Measurements from ENCODE around the gene CMIP. TPM values are rescaled to one million over a fixed set of nuclear protein-coding genes. Genes with fewer than 3 reads are reported as not detected.
A peak's percentile ranks its signal among the peaks of the same experiment; 100 is the strongest.

Gene CMIP
- total RNA-seq, 4 donors from 2014 or later = 40.0 to 69.6 (median 47.0) TPM

GRCh38 chr16:81431554-81432353, 12.9 kb upstream of the CMIP start:
- intact Hi-C loops (cut with DNase I; ENCODE audit: low total_unique reads) (no loop called here), in situ Hi-C loops (cut with MboI; ENCODE audit: low pct_ligation_motif_present in 1 of 4, low pct_unique_long_range_greater_than_20kb in 1 of 4, low sequenced_read_pairs in 3 of 4) (no loop called here)
- Histone ChIP-seq H3K27me3 (no peaks in the 10 kb centered on the region), H3K36me3 (no peaks in the 10 kb centered on the region), H3K27ac (peak overlapping the region in 2 of 4 donors; percentile 7 to 25), H3K9me3 (no peaks in the 10 kb centered on the region), H3K4me3 (no peak overlapping the region), H3K4me1 (peaks cover 0 to 12% (median 0%) of the 10 kb centered on the region in 4 donors)
- TF ChIP-seq POLR2A (IDR thresholded peaks at IDR 0.05) = no peak
- no peak for TF ChIP-seq POLR2AphosphoS5 (IDR thresholded peaks at IDR 0.05)
- no peak for TF ChIP-seq EP300 (IDR thresholded peaks at IDR 0.05; ENCODE audit: low read depth)
- TF ChIP-seq, protein P1, sequence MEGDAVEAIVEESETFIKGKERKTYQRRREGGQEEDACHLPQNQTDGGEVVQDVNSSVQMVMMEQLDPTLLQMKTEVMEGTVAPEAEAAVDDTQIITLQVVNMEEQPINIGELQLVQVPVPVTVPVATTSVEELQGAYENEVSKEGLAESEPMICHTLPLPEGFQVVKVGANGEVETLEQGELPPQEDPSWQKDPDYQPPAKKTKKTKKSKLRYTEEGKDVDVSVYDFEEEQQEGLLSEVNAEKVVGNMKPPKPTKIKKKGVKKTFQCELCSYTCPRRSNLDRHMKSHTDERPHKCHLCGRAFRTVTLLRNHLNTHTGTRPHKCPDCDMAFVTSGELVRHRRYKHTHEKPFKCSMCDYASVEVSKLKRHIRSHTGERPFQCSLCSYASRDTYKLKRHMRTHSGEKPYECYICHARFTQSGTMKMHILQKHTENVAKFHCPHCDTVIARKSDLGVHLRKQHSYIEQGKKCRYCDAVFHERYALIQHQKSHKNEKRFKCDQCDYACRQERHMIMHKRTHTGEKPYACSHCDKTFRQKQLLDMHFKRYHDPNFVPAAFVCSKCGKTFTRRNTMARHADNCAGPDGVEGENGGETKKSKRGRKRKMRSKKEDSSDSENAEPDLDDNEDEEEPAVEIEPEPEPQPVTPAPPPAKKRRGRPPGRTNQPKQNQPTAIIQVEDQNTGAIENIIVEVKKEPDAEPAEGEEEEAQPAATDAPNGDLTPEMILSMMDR (IDR thresholded peaks at IDR 0.05) = no peak
- WGBS, 2 donors (ENCODE audit: low coverage in 1 of 2) = 80 to 94% methylated on average over 2 to 23 of the region's 23 CpGs
- no peak for DNase-seq

GRCh38 chr16:81432937-81433557, 11.6 kb upstream of the CMIP start:
- Histone ChIP-seq H3K27me3 (peaks cover 3% of the 10 kb centered on the region), H3K9me3 (no peaks in the 10 kb centered on the region), H3K36me3 (no peaks in the 10 kb centered on the region), H3K4me3 (no peak overlapping the region), H3K4me1 (peaks cover 0 to 12% (median 0%) of the 10 kb centered on the region in 4 donors), H3K27ac (peak overlapping the region in 1 of 4 donors; percentile 5)
- TF ChIP-seq EP300 (IDR thresholded peaks at IDR 0.05; ENCODE audit: low read depth) = no peak
- TF ChIP-seq POLR2AphosphoS5 (IDR thresholded peaks at IDR 0.05) = no peak
- TF ChIP-seq, protein P1 (IDR thresholded peaks at IDR 0.05) = no peak
- no peak for TF ChIP-seq POLR2A (IDR thresholded peaks at IDR 0.05)
- no peak for DNase-seq
- in situ Hi-C loops (cut with MboI; ENCODE audit: low pct_ligation_motif_present in 1 of 4, low pct_unique_long_range_greater_than_20kb in 1 of 4, low sequenced_read_pairs in 3 of 4) = no loop called here
- 75 to 91% methylated on average over 4 to 14 of the region's 14 CpGs for WGBS, 2 donors (ENCODE audit: low coverage in 1 of 2)
- intact Hi-C loops (cut with DNase I; ENCODE audit: low total_unique reads) = no loop called here

DNA sequence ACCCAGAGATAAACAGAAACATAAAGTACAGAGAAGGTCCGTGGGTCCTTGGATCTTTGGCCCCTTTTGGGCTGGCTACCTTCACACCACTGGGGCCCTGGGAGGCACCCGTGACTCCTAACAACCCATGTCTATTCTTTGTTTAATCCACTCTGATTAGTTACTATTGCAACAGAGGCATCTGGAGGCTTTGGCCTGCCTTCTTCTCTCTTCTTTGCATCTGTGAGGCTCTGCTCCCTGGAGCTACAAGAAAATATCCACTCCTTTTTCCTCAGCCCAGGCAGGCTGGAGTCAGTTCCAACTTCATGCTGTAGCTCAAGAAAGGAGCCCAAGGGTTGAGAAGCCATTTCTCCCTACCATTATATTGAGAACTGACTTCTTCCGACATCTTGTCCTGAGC, 9.5 kb upstream of the CMIP start:
- H3K4me3 ChIP-seq = no peak overlapping the region
- DNase-seq = no peak
- intact Hi-C loops (cut with DNase I; ENCODE audit: low total_unique reads) (no loop called here), in situ Hi-C loops (cut with MboI; ENCODE audit: low pct_ligation_motif_present in 1 of 4, low pct_unique_long_range_greater_than_20kb in 1 of 4, low sequenced_read_pairs in 3 of 4) (no loop called here)
- WGBS, 2 donors (ENCODE audit: low coverage in 1 of 2) = 73 to 83% methylated on average over 1 to 3 of the region's 3 CpGs
- H3K27ac ChIP-seq = no peak overlapping the region
- H3K27me3 ChIP-seq = peaks cover 3% of the 10 kb centered on the region
- TF ChIP-seq EP300 (IDR thresholded peaks at IDR 0.05; ENCODE audit: low read depth) (no peak), POLR2AphosphoS5 (IDR thresholded peaks at IDR 0.05) (no peak), POLR2A (IDR thresholded peaks at IDR 0.05) (no peak)
- TF ChIP-seq, protein P1 (IDR thresholded peaks at IDR 0.05) = no peak
- no peaks in the 10 kb centered on the region for H3K36me3 ChIP-seq
- no peaks in the 10 kb centered on the region for H3K9me3 ChIP-seq
- peaks cover 0 to 4% (median 0%) of the 10 kb centered on the region in 4 donors for H3K4me1 ChIP-seq

- WGBS, 2 donors (ENCODE audit: low coverage in 1 of 2) = 89% methylated on average over 2 of the region's 2 CpGs; no CpG with 5 or more reads in 1 of the 2 donors
Observed at GRCh38 chr16:81435567-81435966, 9.0 kb upstream of the CMIP start.

More at GRCh38 chr16:81435567-81435966, 9.0 kb upstream of the CMIP start:
- in situ Hi-C loops (cut with MboI; ENCODE audit: low pct_ligation_motif_present in 1 of 4, low pct_unique_long_range_greater_than_20kb in 1 of 4, low sequenced_read_pairs in 3 of 4) = no loop called here
- no peak overlapping the region for H3K27ac ChIP-seq
- no peak for DNase-seq
- peaks cover 0 to 4% (median 0%) of the 10 kb centered on the region in 4 donors for H3K4me1 ChIP-seq
- H3K9me3 ChIP-seq = no peaks in the 10 kb centered on the region
- no peaks in the 10 kb centered on the region for H3K36me3 ChIP-seq
- H3K4me3 ChIP-seq = no peak overlapping the region
- TF ChIP-seq POLR2A (IDR thresholded peaks at IDR 0.05) (no peak), POLR2AphosphoS5 (IDR thresholded peaks at IDR 0.05) (no peak), EP300 (IDR thresholded peaks at IDR 0.05; ENCODE audit: low read depth) (no peak)
- TF ChIP-seq, protein P1 (IDR thresholded peaks at IDR 0.05) = no peak
- peaks cover 3% of the 10 kb centered on the region for H3K27me3 ChIP-seq
- intact Hi-C loops (cut with DNase I; ENCODE audit: low total_unique reads) = no loop called here

Measured in transverse colon (tissue), 4 donors.